GM12872 (cell line): ENCODE data around the gene TPRG1L.

Experiments
- TF ChIP-seq, protein P1 (sequence below): IDR thresholded peaks from 3 replicates; pipeline ENCODE4 v1.5.1; 2011; ENCODE audit warnings: low read depth, mild to moderate bottlenecking, low read length, moderate library complexity; ENCODE audit not compliant: insufficient read depth

The TPRG1L gene

DNA sequence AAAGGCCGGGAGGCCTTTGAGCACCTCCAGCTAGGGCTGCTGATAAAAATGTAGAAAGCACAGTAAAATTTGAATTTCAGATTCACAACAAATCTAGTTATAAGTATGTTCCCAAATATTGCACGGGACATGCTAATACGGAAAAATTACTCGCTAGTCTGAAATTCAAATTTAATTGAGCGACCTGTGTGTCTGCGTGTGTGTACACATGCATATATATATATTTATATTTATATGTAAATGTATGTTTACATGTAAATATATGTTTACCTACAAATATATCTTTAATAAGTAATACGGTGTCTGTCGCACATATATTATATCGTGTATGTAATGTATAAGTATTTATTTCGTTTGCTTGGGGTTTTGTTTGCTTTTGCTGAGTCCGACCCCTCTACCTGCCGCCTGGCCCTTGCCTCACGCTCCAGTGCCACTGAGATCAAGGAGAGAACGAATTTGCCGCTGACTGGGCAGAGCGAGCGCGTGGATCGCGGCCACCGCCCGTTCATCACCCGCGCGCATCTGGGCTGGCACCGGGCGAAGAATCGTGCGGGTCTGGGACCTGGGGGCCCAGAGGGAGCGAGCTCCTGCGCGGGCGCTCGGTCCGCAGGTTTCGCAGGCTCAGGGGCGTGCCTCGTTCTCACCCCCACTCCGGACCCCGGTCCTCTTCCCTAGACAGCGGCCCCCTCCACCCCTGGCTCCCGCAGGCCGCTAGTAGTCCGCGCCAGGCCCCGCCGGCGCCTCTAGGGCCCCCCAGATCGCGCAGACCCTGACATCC is 25.6 kb downstream of the TPRG1L start:
- TF ChIP-seq, protein P1, sequence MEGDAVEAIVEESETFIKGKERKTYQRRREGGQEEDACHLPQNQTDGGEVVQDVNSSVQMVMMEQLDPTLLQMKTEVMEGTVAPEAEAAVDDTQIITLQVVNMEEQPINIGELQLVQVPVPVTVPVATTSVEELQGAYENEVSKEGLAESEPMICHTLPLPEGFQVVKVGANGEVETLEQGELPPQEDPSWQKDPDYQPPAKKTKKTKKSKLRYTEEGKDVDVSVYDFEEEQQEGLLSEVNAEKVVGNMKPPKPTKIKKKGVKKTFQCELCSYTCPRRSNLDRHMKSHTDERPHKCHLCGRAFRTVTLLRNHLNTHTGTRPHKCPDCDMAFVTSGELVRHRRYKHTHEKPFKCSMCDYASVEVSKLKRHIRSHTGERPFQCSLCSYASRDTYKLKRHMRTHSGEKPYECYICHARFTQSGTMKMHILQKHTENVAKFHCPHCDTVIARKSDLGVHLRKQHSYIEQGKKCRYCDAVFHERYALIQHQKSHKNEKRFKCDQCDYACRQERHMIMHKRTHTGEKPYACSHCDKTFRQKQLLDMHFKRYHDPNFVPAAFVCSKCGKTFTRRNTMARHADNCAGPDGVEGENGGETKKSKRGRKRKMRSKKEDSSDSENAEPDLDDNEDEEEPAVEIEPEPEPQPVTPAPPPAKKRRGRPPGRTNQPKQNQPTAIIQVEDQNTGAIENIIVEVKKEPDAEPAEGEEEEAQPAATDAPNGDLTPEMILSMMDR: no peak

DNA sequence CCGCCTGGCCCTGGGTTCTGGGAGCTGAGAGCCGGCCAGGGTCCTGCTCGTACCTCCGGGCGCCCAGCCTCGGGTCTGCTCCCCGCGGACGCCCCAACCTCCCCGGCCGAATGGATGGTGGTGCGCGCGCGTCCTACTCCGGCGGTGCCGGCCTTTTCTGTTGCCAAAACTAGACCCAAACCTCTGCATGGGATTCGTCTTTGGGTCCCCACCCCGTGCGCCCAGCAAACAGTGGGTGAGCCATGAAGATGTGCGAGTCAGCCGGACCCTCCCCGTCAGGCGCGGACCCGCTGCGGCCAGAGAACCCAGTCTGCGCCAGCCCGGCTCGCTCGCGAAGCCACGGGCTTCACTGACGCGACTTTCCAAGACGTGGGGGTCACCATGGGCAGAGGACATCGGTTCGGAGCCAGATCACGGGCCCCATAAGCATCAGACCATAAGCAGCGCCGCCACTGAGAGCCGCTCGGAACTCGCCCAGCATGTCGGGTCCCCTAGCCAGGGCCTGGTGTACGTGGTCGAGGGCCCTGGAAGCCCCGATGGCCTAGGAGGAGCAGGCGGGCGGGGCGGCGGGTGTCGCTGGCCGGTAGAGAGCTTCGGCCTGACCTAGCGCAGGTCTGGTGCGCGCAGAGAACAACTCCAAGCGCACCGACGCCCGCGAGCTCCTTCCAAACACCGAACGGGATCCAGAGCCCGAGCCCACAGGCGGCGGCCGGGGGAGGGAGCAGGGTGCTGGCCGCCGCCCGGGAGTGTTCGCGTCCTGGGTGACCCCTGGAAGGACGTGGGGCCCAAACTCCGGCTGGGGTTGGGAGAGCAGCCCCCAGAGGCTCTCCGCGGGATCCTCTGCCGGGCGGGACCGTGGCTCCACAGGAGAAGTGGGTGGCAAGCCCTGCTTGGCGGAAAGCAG is 26.5 kb downstream of the TPRG1L start:
- TF ChIP-seq, protein P1: no peak

DNA sequence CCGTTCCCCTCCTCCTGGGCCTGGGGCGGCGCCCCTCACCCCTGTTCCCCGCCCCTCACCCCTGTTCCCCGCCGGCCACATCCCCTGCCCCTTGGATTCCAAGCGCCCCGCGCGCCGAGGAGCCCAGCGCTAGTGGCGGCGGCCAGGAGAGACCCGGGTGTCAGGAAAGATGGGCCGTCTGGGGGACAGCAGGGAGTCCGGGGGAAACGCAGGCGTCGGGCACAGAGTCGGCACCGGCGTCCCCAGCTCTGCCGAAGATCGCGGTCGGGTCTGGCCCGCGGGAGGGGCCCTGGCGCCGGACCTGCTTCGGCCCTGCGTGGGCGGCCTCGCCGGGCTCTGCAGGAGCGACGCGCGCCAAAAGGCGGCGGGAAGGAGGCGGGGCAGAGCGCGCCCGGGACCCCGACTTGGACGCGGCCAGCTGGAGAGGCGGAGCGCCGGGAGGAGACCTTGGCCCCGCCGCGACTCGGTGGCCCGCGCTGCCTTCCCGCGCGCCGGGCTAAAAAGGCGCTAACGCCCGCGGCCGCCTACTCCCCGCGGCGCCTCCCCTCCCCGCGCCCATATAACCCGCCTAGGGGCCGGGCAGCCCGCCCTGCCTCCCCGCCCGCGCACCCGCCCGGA is 27.2 kb downstream of the TPRG1L start, which contains the start of gene TP73:
Gene TP73 (plus strand): TSS at position 587 of the 618 bp plus-strand sequence. CDS start 29,850 bp downstream, outside the sequence.
- TF ChIP-seq, protein P1: no peak

DNA sequence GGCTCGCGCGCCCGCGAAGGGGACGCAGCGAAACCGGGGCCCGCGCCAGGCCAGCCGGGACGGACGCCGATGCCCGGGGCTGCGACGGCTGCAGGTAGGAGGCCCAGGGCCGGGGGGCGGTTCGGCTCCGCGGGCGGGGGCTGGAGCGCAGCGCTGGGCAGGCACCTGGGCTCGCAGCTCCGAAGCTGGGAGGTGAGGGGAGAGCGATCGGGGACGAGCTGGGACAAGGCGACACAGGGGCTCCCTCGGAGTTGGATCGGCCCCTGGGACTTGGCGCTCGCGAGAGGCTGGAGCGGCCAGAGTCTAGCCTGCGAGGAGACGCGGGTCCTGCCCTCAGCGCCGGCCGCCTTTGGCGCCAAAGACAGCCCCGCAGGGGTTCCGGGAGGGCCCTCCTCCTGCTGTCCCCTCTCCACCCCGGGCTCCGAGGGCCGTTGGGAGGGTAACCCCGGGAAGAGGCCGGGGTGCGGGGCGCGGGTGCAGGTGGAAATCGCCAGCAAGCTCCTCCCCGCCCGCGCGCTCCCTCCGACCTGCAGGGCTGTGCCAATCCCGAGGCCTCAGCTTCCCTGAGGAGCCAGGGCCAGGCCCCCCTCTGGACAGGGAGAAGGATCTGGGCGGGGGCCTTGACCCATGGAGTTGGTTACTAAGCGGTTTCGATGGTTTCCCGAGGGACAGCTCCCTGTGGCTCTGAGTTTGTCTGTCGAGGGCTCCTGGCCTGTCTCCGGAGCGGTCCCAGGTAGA is 27.9 kb downstream of the TPRG1L start:
- TF ChIP-seq, protein P1: no peak

DNA sequence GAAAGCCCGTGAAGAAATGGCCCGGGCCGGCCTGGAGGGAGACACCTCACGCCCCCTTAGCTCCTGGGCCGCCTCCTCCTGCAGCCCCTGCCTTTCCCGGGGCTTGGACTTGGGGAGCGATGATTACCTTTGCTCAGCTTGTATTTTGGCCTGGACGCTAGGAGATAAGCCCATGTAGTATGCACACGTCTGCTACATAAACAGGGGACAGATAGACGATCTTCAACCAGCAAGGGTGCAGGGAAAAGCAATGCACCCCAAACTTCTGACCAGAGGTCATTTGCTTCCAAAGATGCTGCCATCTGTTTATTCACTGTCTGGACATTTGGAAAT is 28.4 kb downstream of the TPRG1L start:
- TF ChIP-seq, protein P1: no peak

DNA sequence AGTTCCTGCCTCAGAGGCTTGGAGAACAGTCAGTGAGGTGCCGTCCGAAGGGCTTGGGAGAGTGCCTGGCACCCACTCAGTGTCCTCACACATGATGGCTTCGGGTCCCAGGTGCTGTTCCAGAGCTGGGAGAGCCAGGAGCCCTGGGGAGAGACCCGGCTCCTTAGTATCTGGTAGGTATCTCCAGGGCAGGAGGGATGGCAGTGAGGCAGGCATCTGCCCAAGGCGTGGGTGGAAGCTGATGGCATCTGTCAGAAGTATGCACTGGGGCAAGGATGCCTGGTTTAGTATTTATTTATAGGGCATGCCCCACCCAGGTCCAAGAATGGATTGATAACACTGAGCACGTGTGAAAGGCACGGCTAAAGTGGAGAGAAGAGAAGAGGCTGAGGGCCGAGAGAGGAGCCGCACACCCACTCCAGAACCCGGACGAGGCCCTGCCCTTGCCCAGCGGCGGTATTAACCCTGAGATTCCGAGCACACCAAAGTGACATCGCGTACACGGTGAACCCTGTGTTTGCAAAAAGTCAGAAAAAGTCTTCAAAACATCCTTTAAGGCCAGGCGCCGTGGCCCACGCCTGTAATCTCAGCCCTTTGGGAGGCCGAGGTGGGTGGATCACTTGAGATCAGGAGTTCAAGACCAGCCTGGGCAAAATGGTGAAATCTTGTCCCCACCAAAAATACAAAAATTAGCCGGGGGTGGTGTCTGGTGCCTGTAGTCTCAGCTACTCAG is 29.9 kb downstream of the TPRG1L start:
- TF ChIP-seq, protein P1: no peak
